Measurements from ENCODE around the gene ZNHIT1. TPM values are rescaled to one million over a fixed set of nuclear protein-coding genes. Genes with fewer than 3 reads are reported as not detected.
"Not testable (repeated sequence)": the region's sequence is repeated elsewhere in the genome, so short reads cannot be mapped to it uniquely, and the experiment has no call there.

The ZNHIT1 gene
- total RNA-seq, 1 experiment from 2014 or later = 121 TPM

DNA sequence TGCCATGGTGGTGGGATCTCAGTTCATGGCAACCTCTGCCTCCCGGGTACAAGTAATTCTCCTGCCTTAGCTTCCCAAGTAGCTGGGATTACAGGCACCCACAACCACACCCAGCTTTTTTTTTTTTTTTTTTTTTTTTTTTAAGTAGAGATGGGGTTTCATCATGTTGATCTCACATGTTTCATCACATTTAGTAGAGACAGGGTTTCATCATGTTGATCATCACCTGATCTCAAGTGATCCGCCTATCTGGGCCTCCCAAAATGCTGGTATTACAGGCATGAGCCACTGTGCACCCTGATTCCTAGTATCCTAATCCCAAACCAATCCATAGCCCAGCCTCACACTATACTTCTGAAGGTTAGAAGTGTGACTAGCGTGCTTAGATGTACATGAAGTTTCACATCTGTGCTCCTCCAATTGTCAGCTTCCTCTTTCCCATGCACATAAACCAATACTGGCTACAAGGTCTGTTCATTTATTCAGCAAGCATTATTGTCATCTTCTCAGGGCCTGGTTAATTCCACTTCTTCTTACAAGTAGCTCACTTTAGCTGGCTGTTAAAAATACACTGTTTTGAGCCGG, 31.0 kb upstream of the ZNHIT1 start:
- DNase-seq (ENCODE audit: low read depth) = no peak

DNA sequence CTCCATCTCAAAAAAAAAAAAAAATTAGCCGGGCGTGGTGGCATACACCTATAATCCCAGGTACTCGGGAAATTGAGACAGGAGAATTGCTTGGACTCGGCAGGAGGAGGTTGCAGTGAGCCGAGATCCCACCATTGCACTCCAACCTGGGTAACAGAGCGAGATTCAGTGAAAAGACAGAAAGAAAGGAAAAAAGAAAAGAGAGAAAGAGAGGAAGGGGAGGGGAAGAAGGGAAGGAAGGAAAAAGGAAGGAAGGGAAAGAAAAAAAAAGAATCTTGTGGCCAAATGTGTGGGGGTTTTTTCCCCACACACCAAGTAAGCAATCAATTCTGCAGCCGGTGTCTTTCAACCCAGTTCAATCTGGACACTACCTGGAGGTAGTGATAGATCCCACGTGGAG, 28.9 kb upstream of the ZNHIT1 start:
- DNase-seq (ENCODE audit: low read depth) = no peak

DNA sequence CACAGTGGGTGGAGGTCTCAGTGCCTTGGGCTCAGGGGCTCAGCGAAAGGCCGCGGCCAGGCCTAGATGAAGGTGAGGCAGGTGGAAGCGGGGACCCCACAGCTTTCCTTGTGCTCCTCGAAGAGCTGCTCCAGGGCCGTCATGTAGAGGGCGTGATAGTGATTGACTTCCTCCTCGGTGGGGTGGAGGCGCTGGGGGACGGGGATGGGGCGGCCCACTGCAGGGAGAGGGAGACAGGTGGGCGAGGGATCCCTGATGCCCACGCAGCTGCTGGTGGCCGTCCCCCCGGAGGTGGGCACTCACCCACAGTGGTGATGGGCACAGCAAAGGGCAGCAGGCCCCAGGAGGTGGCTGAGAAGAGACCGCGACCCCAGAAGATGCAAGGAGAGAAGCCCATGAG, 22.1 kb upstream of the ZNHIT1 start:
- no peak for DNase-seq (ENCODE audit: low read depth)

DNA sequence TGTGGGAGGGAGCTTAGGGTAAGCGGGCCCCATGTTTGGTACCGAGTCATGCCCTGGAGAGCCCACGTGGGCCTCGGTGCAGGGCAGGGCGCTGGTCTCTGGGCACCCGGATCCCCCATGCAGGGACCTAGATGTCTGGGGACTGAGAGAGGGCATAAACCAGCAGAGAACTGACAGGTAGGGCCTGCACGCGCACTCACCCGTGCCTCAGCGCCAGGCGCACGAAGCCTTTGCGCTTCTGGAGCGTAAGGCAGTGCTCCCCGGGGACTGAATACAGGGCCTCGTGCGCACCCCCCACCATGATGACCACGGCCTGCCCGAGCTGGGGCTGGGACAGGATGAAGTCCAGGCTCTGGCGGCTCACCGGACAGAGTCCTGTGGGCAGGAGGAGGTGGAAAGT, 20.0 kb upstream of the ZNHIT1 start:
- no peak for DNase-seq (ENCODE audit: low read depth)

- DNase-seq (ENCODE audit: low read depth) = no peak
These were observed 19.5 kb upstream of the ZNHIT1 start for GRCh38 chr7:101198476-101198875.

DNA sequence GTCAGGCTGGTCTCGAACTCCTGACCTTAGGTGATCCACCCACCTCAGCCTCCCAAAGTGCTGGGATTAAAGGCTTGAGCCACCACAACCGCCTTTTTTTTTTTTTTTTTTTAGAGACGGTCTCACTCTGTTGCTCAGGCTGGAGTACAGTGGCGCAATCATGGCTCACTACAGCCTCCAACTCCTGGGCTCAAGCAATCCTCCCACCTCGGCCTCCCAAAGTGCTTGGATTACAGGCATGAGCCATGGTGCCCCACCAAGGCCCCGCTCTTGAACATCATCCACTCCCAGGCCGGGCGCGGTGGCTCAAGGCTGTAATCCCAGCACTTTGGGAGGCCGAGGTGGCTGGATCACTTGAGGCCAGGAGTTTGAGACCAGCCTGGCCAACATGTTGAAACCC, 18.4 kb upstream of the ZNHIT1 start:
- not testable (repeated sequence) for DNase-seq (ENCODE audit: low read depth)

DNA sequence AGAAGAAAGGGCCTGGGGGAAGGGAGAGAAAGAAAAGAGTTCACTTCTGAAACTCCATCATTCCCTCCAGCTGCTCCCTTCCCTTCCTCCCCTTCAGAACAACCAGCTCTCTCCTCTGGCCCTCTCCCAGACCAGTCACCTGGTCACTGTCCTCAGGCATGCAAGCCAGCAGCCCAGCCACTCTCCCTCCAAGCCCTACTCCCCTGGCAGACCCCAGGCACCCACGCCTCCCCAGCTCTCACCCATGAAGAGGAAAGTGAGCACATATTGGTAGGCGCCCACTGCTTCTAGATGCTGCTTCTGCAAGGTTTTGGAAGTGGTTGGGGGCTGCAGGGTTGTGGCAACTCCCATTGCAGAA, 17.5 kb upstream of the ZNHIT1 start:
- DNase-seq (ENCODE audit: low read depth) = no peak

GRCh38 chr7:101200862-101201599, 16.9 kb upstream of the ZNHIT1 start, which contains the start of gene MOGAT3:
MOGAT3 (minus strand) TSS chr7:101201036; CDS start chr7:101200854, 182 bp downstream.
- no peak for DNase-seq (ENCODE audit: low read depth)

- no peak for DNase-seq (ENCODE audit: low read depth)
These were observed 16.0 kb upstream of the ZNHIT1 start for GRCh38 chr7:101201695-101202602.

GRCh38 chr7:101202603-101202918, 15.4 kb upstream of the ZNHIT1 start:
- no peak for DNase-seq (ENCODE audit: low read depth)

- DNase-seq (ENCODE audit: low read depth) = peak; percentile 58
These were observed 13.9 kb upstream of the ZNHIT1 start for GRCh38 chr7:101203740-101204738.

GRCh38 chr7:101205901-101206664, 11.9 kb upstream of the ZNHIT1 start:
- DNase-seq (ENCODE audit: low read depth) = no peak

DNA sequence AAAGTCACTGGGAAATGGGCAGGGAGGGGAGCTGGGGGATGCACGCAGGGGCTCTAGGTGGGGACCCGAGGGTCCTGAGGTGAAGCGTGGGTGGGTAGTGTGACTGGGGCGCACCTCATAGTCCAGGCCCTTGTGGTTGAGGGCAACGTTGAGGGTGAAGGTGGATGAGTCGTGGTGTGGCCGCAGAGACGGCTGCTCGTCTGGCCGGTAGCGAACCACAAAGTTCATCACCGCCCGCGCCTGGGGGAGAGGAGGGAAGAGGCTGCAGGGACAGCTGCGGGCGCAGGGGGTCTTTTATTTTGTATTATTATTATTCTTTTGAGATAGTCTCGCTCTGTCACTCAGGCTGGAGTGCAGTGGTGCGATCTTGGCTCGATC, 11.3 kb upstream of the ZNHIT1 start:
- no peak for DNase-seq (ENCODE audit: low read depth)

- no peak for DNase-seq (ENCODE audit: low read depth)
These were observed 10.5 kb upstream of the ZNHIT1 start for GRCh38 chr7:101207459-101207858.

GRCh38 chr7:101208794-101209193, 9.2 kb upstream of the ZNHIT1 start:
- no peak for DNase-seq (ENCODE audit: low read depth)

DNA sequence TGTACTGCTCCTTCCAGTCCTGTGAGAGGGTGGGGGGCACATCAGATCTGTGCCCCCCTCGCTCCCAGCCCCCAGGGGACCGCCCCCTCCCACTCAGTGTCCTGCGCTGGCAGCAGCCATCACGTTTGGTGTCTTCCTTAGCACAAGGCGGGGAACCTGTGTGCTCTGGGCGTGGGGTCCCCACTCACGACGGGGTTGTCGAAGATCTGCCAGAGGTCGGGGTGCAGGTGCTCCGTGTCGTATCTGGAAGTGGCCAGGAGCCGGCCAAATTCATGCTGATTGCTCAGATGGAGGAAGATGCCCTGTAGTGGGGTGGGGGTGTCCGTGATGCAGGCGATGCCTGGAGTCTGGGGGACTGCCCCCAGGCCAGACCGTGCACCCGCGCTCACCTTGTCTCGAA, 7.8 kb upstream of the ZNHIT1 start:
- DNase-seq (ENCODE audit: low read depth) = no peak

GRCh38 chr7:101211501-101211900, 6.5 kb upstream of the ZNHIT1 start:
- no peak for DNase-seq (ENCODE audit: low read depth)

DNA sequence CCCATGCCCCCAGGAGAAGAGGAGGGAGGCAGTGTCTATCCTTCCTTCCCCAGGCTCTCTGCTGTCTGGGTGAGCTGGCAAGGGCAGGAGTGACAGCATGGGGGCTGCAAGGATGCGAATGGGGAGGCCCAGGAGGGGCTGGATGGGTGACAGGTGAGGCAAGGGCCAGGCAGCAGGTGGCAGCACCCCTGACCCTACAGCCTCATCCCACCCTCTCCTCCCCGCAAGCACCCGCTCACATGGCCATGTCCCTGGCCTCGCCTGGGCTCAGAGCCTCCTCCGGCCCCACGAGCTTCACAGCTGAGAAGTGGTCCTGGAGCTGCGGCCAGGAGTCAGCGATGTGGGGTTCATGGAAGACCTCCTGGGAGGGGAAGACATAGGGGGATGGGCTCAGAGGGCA, 6.0 kb upstream of the ZNHIT1 start:
- no peak for DNase-seq (ENCODE audit: low read depth)

DNA sequence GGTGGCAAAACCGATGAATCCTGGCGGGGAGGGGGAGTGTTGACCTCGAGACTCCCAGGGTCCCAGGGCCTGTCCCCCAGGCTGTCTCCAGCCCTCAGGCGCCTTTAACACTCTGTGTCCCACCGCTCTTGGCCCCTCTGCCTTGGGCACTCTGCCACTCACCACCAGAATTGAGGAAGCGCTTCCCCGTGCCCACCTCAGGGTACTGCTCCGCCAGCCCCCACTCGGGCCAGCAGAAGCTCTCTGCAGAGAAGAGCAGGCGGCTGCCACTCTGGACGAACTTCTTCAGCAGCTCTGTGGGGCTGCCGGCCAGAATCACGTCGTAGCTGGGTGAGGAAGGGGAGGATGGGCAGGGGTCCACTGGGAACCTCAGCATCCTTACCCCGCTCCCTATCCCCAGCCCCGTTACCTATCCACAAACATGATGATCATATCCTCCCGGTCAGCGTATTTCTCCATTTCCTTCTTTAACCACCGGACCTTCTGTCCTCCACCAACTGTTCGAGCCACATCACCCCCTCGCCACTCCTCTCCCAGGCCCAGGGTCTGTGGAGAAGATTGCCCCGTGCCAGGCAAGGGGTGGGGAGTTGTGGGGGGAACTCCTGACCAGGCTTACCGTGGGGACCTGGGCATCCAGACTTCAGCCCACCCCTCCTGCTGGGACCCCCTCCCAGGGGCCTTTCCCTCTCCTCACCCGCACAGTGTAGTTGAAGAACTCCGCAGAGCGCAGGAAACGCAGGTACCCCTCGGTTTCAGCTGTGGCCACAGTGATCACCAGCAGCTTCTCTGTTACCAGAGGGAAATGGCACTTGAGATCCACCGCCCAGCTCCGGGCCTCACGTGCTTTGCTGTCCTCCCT, 1.7 kb upstream of the ZNHIT1 start:
- DNase-seq (ENCODE audit: low read depth) = no peak

DNA sequence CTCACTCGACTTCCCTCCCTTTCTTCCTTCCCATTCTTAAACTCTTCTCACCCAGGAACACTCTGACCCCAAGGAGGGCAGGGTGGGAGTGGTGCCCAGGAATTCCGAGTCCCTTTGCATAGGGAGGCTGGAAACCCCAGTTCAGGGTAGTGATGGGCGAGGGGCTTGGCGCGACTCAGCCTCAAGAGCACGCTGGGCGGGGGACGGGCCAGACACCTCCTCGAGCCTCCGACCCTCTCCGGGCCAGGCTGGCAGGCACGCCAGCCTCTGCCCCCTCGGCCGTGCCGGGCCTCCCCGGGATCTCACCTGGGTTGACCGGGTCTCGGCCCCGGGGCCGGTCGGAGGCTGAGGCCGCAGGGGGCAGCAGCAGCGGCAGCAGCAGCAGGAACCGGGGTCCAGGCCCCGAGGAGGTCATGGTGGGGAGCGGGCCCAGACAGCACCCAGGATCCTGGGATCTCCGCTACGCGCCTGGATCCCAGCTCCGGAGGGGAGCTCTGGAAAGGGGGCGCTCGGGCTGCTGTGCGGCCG, 1.0 kb upstream of the ZNHIT1 start:
- peak; percentile 37 for DNase-seq (ENCODE audit: low read depth)

Measured in RPMI7951 (cell line).